ENCODE measurements around the gene TMPRSS6.
A peak's percentile ranks its signal among the peaks of the same experiment; 100 is the strongest.

The TMPRSS6 gene

GRCh38 chr22:37023743-37024338, 85.7 kb downstream of the TMPRSS6 start:
- no peak for DNase-seq

GRCh38 chr22:37022483-37023337, 86.8 kb downstream of the TMPRSS6 start:
- DNase-seq = no peak

GRCh38 chr22:37021710-37022482, 87.6 kb downstream of the TMPRSS6 start:
- peak; percentile 54 for DNase-seq

DNA sequence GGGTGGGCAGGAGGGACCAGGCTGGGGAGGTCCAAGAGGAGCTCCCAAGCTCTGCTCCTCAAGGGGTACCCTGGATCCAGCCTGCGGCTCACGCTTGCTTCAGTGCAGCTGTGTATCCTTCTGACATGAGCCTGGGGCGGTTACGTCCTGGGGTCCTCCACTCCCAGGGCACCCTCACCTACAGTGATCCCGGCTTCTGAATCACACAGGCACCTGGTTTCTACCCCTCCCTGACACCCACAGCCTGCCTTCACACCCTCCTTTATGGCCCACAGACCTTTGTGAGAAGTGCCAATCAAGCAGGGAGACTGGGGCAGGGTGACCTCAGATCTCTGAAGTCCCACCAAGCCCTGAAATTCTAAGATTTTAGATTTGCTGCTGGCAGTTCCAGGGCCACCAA, 88.5 kb downstream of the TMPRSS6 start:
- no peak for DNase-seq

GRCh38 chr22:37020192-37020479, 89.4 kb downstream of the TMPRSS6 start:
- no peak for DNase-seq

- peak; percentile 37 for DNase-seq
Observed at GRCh38 chr22:37019309-37020191, 90.0 kb downstream of the TMPRSS6 start, which contains the start of the genes MPST and TST. TSS of gene MPST (plus strand) at chr22:37019742. CDS start at chr22:37019837, 95 bp downstream. TSS of gene TST (minus strand) at chr22:37019447. CDS start at chr22:37018732, 715 bp downstream.

DNA sequence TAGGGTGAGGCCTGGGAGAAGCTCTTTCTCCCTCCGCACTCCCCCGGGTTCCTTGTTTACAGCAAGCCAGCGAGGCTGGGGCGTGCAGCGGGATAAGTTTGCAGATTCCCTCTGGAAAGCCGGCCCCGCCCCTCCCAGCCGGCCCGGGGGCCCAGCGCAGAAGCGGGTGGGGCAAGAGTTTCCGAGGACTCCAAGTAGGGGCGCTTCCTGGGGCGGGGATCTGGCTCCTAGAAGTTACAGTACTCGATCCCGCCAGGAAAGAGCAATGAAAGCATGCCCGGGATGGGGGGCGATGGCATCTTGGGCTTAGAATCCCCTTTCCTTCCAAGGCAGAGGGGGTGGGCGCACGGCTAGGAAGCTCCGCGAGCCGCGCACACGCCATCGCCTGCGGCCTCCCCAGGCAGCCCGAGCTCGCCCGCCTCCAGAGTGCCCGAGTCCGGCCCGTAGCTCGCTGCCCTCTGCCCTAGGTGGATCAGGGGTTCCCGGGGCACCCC, 90.7 kb downstream of the TMPRSS6 start:
- DNase-seq = no peak

- no peak for DNase-seq
Observed at GRCh38 chr22:37018086-37018814, 91.3 kb downstream of the TMPRSS6 start.

DNA sequence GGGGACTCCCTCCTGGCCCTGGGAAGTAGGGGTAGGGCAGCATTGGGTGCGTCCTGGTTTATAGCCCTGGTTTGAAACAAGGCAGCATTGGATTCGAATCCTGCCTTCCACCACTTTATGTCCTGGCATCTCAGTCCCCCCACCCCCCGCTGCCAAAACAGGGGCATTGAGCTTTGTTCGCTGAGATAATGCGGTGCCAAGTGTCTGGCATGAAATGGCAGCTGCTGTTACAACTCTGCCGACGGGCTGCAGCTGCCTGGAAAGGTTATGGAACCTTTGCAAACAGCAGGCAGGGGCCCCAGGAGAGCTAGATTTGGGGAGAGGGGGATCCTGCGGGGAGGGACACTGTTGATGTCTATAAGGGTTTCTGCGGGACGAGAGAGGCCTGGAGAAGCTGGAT, 92.2 kb downstream of the TMPRSS6 start:
- DNase-seq = no peak

- DNase-seq = no peak
Observed at GRCh38 chr22:37016134-37016910, 93.2 kb downstream of the TMPRSS6 start.

GRCh38 chr22:37015587-37015878, 94.0 kb downstream of the TMPRSS6 start:
- no peak for DNase-seq
